ENCODE results near the gene DBNL.

GRCh38 chr7:44102846-44103565 is 58.5 kb downstream of the DBNL start:
- no peak for TF ChIP-seq GATA2 (IDR thresholded peaks at IDR 0.05; ENCODE audit: low read depth, low read length)
- no peak for TF ChIP-seq GATA3 (IDR thresholded peaks at IDR 0.05; ENCODE audit: low read depth, low read length)

Measured in SH-SY5Y (cell line).